Gastrocnemius medialis (tissue), 4 donors: ENCODE results near the gene DIP2B. TPM values are rescaled to one million over a fixed set of nuclear protein-coding genes. Genes with fewer than 3 reads are reported as not detected.

Experiments
- ATAC-seq, 2 donors: fragments of 150-250 bp; one replicate each; pipeline ENCODE4 v1.9.1; 2016
- DNase-seq, 2 donors: peaks; one replicate each; pipeline ENCODE4 v3.0.0-alpha.2; 2019
- H3K27ac ChIP-seq, 4 donors: fragments of 200-600 bp; sonication (generic); 1 replicate in 1 of 4; 2 replicates in 3 of 4; pipeline ENCODE4 v1.5.1; 2016 to 2018; ENCODE audit warnings: mild to moderate bottlenecking in 2 of 4, moderate library complexity in 1 of 4
- H3K27me3 ChIP-seq, 3 donors: fragments of 200-600 bp; sonication (generic) in 2 of 3; 1 replicate in 1 of 3; 2 replicates in 2 of 3; pipeline versions ENCODE4 v1.5.1 to v1.6.0; 2016 to 2019; ENCODE audit warnings: mild to moderate bottlenecking in 1 of 3, moderate library complexity in 1 of 3
- H3K36me3 ChIP-seq, 2 donors: fragments of 200-600 bp; sonication (generic) in 1 of 2; one replicate each; pipeline ENCODE4 v1.5.1; 2017 to 2018
- H3K4me1 ChIP-seq, 2 donors: fragments of 200-600 bp; sonication (generic) in 1 of 2; one replicate each; pipeline ENCODE4 v1.5.1; 2016 to 2017; ENCODE audit warnings: mild to moderate bottlenecking in 2 of 2
- H3K4me3 ChIP-seq, 4 donors: fragments of 200-600 bp; sonication (generic) in 3 of 4; 1 replicate in 1 of 4; 2 replicates in 3 of 4; pipeline ENCODE4 v1.5.1; 2016 to 2019; ENCODE audit warnings: mild to moderate bottlenecking in 2 of 4
- H3K9me3 ChIP-seq, 3 donors: fragments of 200-600 bp; sonication (generic) in 2 of 3; 1 replicate in 1 of 3; 2 replicates in 2 of 3; pipeline ENCODE4 v1.5.1; 2016 to 2019
- POLR2A ChIP-seq, 2 donors: fragments of 450-650 bp; IDR thresholded peaks; one replicate each; pipeline ENCODE4 v1.6.1; 2017; ENCODE audit warnings: antibody characterized with exemption in 2 of 2, mild to moderate bottlenecking in 2 of 2, moderate library complexity in 2 of 2
- in situ Hi-C, 4 donors: fragments of 200-750 bp; cut with MboI; loops; one replicate each; pipeline versions ENCODE4 v1.15.0 to v1.8.0; 2017; ENCODE audit warnings: low sequenced_read_pairs in 4 of 4
- intact Hi-C: fragments of 100-400 bp; cut with DNase I; formaldehyde crosslinking; loops from one replicate; pipeline ENCODE4 v1.15.1; 2023; ENCODE audit warnings: low total_unique reads
- total RNA-seq, 4 donors: library from RNA; depleted of rRNA; stranded (reverse); fragments of >200 nt; gene quantifications; one replicate each; pipeline versions ENCODE4 v1.1.0 to v1.2.3, GENCODE V29; 2016
- TF ChIP-seq, protein P1 (sequence below), 5 experiments: fragments of 450-650 bp in 3 of 5; fragments of 200-600 bp in 2 of 5; sonication (generic) in 2 of 5; IDR thresholded peaks in 4 of 5; conservative IDR thresholded peaks in 1 of 5; 1 replicate in 4 of 5; 2 replicates in 1 of 5; pipeline ENCODE4 v1.5.1; 2016 to 2019; ENCODE audit warnings: antibody characterized with exemption in 5 of 5, mild to moderate bottlenecking in 3 of 5, moderate library complexity in 3 of 5

DIP2B gene
- total RNA-seq, 4 donors from 2014 or later, result 11.5 to 15.2 (median 12.2) TPM

DNA sequence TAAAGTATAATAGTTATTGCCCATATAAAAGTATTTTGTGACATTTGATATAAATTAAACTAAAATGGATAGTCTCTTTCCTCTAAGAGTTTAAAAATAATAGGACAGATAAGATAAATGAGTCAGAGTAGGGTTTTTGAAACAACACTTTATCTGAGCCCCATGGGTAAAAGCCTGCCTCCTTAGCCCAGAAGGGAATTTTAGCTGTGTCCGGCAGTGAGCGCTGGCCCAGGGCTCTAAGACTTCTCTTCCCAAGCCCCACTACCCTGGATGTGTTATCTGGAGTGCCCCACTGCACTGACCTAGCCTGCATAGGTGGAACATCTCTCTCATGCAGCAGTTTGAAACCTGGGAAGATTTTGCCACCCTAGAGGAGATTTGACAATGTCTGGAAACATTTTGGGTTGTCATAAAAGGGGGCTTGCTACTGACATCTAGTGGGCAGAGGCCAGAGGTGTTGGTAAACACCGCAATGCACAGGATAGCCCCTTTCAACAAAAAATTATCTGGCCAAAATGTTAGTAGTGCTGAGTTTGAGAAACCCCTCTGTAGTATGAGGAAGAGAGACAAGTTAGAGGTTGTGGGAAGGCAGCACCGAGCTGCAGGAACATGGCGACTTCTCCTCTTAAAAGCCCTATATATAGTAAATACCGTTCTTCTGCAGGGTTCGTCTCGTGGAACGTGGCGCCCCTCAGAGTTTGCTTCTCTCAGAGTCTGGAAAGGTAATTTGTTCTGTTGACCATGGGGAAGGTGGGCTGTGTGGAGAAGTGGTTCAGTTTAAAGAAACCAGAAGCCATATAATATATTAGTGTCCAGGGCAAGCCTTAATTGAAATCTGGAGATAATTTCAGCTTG lies 229.9 kb downstream of the DIP2B start:
- ATAC-seq (peak; percentile 59 to 70), DNase-seq (no peak)
- no peak overlapping the region for H3K27ac ChIP-seq
- H3K4me1 ChIP-seq, result no peaks in the 10 kb centered on the region
- H3K36me3 ChIP-seq, result peaks cover 0 to 71% of the 10 kb centered on the region in 2 donors
- no peaks in the 10 kb centered on the region for H3K27me3 ChIP-seq
- TF ChIP-seq, protein P1, sequence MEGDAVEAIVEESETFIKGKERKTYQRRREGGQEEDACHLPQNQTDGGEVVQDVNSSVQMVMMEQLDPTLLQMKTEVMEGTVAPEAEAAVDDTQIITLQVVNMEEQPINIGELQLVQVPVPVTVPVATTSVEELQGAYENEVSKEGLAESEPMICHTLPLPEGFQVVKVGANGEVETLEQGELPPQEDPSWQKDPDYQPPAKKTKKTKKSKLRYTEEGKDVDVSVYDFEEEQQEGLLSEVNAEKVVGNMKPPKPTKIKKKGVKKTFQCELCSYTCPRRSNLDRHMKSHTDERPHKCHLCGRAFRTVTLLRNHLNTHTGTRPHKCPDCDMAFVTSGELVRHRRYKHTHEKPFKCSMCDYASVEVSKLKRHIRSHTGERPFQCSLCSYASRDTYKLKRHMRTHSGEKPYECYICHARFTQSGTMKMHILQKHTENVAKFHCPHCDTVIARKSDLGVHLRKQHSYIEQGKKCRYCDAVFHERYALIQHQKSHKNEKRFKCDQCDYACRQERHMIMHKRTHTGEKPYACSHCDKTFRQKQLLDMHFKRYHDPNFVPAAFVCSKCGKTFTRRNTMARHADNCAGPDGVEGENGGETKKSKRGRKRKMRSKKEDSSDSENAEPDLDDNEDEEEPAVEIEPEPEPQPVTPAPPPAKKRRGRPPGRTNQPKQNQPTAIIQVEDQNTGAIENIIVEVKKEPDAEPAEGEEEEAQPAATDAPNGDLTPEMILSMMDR (IDR thresholded peaks at IDR 0.05 in 4 of 5, conservative IDR thresholded peaks at IDR 0.05 in 1 of 5), result peak; percentile 39 to 62 (median 47)
- TF ChIP-seq POLR2A (IDR thresholded peaks at IDR 0.05), result no peak
- H3K4me3 ChIP-seq, result no peak overlapping the region
- H3K9me3 ChIP-seq, result no peaks in the 10 kb centered on the region
- in situ Hi-C loops (loop anchor here in 1 of 4 donors (25.0 kb wide), 1 partner anchor 222 kb away; the partner anchor contains the start of gene DIP2B), intact Hi-C loops (loop anchor here (2.0 kb wide), 1 partner anchor 230 kb away; the partner anchor contains the start of gene DIP2B)

DNA sequence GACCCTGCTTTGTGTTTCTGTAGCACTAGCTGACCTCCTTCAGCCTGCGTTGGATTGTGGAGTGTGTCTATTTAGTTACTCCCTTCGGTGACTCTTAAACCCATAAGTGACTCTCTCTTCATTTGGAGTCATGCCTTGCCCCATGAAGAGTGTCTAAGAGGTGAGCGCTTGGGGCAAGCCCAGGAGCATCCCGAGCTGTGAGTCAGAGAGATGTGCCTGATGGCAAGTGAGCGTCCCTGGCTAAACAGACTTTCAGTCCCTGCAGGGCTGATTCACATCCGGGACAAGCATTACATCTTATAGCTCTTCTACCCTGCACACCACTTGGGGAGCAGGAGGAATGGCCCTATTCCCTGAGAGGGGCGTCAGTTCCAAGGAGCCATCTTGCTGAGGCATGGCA lies 234.8 kb downstream of the DIP2B start:
- no peak overlapping the region for H3K27ac ChIP-seq
- H3K4me3 ChIP-seq, result no peak overlapping the region
- no peak for ATAC-seq
- no peak for TF ChIP-seq POLR2A (IDR thresholded peaks at IDR 0.05)
- TF ChIP-seq, protein P1 (IDR thresholded peaks at IDR 0.05 in 4 of 5, conservative IDR thresholded peaks at IDR 0.05 in 1 of 5), result no peak
- H3K27me3 ChIP-seq, result no peaks in the 10 kb centered on the region
- DNase-seq, result no peak
- peaks cover 0 to 88% of the 10 kb centered on the region in 2 donors for H3K36me3 ChIP-seq
- H3K9me3 ChIP-seq, result no peaks in the 10 kb centered on the region
- in situ Hi-C loops, result loop anchor here in 1 of 4 donors (25.0 kb wide), 1 partner anchor 227 kb away; the partner anchor contains the start of gene DIP2B
- H3K4me1 ChIP-seq, result no peaks in the 10 kb centered on the region
- intact Hi-C loops, result no loop called here

DNA sequence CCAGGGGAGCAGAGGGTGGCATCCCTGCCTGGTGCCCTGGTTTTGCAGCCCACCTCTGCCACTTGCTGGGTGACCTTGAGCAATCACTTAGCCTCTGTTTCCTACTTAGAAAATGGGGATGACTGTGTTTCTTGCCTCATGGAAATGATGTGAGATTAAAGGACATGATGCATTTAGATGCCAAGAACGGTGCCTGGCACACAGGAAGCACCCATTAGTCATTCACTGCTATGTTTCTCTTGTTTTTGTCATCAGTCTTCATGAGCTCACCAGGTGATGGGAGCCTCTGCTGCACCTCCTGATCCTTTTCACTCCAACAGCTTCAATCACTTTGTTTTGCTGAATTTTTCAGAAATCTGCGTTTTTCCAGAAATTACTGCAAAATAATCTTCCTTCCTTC lies 235.5 kb downstream of the DIP2B start:
- intact Hi-C loops (no loop called here), in situ Hi-C loops (loop anchor here in 1 of 4 donors (25.0 kb wide), 1 partner anchor 228 kb away; the partner anchor contains the start of gene DIP2B)
- peaks cover 0 to 94% of the 10 kb centered on the region in 2 donors for H3K36me3 ChIP-seq
- no peak overlapping the region for H3K4me3 ChIP-seq
- no peaks in the 10 kb centered on the region for H3K4me1 ChIP-seq
- H3K27me3 ChIP-seq, result no peaks in the 10 kb centered on the region
- H3K27ac ChIP-seq, result no peak overlapping the region
- ATAC-seq (no peak), DNase-seq (no peak)
- no peak for TF ChIP-seq POLR2A (IDR thresholded peaks at IDR 0.05)
- TF ChIP-seq, protein P1 (IDR thresholded peaks at IDR 0.05 in 4 of 5, conservative IDR thresholded peaks at IDR 0.05 in 1 of 5), result no peak
- no peaks in the 10 kb centered on the region for H3K9me3 ChIP-seq

DNA sequence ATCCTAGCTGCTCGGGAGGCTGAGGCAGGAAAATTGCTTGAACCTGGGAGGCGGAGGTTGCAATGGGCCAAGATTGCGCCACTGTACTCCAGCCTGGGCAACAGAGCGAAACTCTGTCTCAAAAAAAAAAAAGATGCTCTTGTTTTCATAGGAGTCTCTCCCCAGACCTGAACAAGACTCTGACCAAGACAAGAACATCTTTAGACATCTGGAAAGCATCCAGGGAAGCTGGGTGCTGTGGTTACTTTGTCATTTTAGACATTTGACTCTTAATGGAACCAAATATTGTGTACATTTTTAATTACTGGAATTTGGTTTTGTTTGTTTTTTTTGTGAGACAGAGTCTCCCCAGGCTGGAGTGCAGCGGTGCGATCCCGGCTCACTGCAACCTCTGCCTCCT lies 238.0 kb downstream of the DIP2B start:
- no peaks in the 10 kb centered on the region for H3K9me3 ChIP-seq
- H3K27me3 ChIP-seq, result no peaks in the 10 kb centered on the region
- H3K4me1 ChIP-seq, result no peaks in the 10 kb centered on the region
- TF ChIP-seq, protein P1 (IDR thresholded peaks at IDR 0.05 in 4 of 5, conservative IDR thresholded peaks at IDR 0.05 in 1 of 5), result no peak
- TF ChIP-seq POLR2A (IDR thresholded peaks at IDR 0.05), result no peak
- no peak for DNase-seq
- no peak overlapping the region for H3K4me3 ChIP-seq
- intact Hi-C loops, result no loop called here
- no peak for ATAC-seq
- no peak overlapping the region for H3K27ac ChIP-seq
- in situ Hi-C loops, result loop anchor here in 1 of 4 donors (25.0 kb wide), 1 partner anchor 230 kb away; the partner anchor contains the start of gene DIP2B
- peaks cover 0 to 88% of the 10 kb centered on the region in 2 donors for H3K36me3 ChIP-seq
